ENCODE results near the gene PDGFRB. TPM values are rescaled to one million over a fixed set of nuclear protein-coding genes. Genes with fewer than 3 reads are reported as not detected.

Gene PDGFRB
- total and polyA plus RNA-seq, 7 donors: 14.6 to 56.0 (median 34.0) TPM

DNA sequence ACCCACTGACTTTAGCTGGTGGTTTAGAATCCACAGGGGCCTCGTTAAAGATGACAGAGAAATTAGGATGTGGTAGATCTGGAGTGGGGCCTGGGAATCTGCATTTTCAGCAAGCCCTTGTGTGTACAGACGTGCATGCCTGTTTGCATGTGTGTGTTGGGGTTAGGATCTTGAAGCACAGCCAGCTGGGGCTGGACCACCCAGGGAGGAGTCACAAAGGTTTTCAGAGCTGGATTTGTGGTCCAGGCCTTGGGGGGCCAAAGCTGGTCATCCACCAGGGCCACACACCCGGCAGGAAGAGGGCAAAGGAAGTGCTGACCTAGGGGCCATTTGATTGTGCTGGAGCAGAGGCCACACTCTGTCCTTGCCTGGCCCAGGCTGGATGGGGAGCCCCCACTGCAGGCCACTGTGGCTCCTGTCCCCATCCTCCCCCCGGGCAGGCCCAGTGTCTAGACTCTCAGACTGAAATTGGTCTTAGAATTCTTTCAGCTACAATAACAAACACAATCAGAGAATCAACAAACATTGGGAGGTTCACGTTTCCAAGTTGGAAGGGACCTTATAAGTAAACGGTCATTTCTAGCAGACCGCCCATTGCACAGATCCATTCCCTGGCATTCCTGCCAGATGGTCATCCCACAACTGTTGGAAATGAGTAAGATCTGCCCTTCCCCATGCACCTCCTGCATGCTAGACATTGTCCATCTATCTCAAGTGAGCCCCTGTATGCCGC is 21.3 kb upstream of the PDGFRB start:
- DNase-seq (no peak), ATAC-seq (no peak)
- WGBS, 3 donors: 76 to 79% (median 78%) methylated on average over 8 of the region's 8 CpGs
- H3K27ac ChIP-seq: no peak overlapping the region
- TF ChIP-seq, protein P1, sequence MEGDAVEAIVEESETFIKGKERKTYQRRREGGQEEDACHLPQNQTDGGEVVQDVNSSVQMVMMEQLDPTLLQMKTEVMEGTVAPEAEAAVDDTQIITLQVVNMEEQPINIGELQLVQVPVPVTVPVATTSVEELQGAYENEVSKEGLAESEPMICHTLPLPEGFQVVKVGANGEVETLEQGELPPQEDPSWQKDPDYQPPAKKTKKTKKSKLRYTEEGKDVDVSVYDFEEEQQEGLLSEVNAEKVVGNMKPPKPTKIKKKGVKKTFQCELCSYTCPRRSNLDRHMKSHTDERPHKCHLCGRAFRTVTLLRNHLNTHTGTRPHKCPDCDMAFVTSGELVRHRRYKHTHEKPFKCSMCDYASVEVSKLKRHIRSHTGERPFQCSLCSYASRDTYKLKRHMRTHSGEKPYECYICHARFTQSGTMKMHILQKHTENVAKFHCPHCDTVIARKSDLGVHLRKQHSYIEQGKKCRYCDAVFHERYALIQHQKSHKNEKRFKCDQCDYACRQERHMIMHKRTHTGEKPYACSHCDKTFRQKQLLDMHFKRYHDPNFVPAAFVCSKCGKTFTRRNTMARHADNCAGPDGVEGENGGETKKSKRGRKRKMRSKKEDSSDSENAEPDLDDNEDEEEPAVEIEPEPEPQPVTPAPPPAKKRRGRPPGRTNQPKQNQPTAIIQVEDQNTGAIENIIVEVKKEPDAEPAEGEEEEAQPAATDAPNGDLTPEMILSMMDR (IDR thresholded peaks at IDR 0.05): no peak
- no peak overlapping the region for H3K4me3 ChIP-seq
- H3K9me3 ChIP-seq: no peaks in the 10 kb centered on the region
- no peaks in the 10 kb centered on the region for H3K36me3 ChIP-seq (ENCODE audit: insufficient read depth in 1 of 2, low read depth in 1 of 2)
- H3K27me3 ChIP-seq (ENCODE audit: insufficient read depth in 3 of 3, low read length in 2 of 3): no peaks in the 10 kb centered on the region
- H3K4me1 ChIP-seq: peaks cover 26% of the 10 kb centered on the region
- intact Hi-C loops (cut with DNase I): no loop called here

DNA sequence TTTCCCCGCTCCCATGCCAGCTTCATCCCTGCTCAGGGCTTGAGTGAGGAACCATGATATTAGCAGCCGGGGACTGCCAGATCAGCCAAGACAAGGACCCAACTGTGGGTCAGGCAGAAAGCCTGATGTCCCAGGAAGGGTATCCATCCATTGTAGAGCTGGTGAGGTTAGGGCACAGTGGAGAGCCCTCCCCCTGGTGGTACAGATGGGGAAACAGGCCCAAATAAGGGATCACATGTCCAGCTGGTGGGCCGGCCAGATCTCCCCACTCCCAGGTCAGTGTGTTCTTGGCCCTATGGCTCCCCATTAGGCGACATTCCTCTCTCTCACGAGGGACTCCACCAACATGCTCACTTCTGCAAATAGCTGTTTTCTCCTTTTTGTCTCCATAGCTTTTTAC is 19.9 kb upstream of the PDGFRB start:
- Histone ChIP-seq H3K27ac (no peak overlapping the region), H3K36me3 (ENCODE audit: insufficient read depth in 1 of 2, low read depth in 1 of 2) (no peaks in the 10 kb centered on the region), H3K27me3 (ENCODE audit: insufficient read depth in 3 of 3, low read length in 2 of 3) (no peaks in the 10 kb centered on the region), H3K4me1 (peaks cover 14% of the 10 kb centered on the region), H3K9me3 (no peaks in the 10 kb centered on the region), H3K4me3 (no peak overlapping the region)
- no peak for DNase-seq
- intact Hi-C loops (cut with DNase I): no loop called here
- whole genome bisulfite sequencing, 3 donors: 75 to 79% (median 76%) methylated on average over 5 of the region's 5 CpGs
- TF ChIP-seq, protein P1 (IDR thresholded peaks at IDR 0.05): peak; percentile 11
- no peak for ATAC-seq

GRCh38 chr5:150175076-150175475 is 19.4 kb upstream of the PDGFRB start:
- Histone ChIP-seq H3K27me3 (ENCODE audit: insufficient read depth in 3 of 3, low read length in 2 of 3) (no peaks in the 10 kb centered on the region), H3K4me3 (no peak overlapping the region), H3K27ac (no peak overlapping the region), H3K36me3 (ENCODE audit: insufficient read depth in 1 of 2, low read depth in 1 of 2) (no peaks in the 10 kb centered on the region), H3K9me3 (no peaks in the 10 kb centered on the region), H3K4me1 (peaks cover 10% of the 10 kb centered on the region)
- DNase-seq: no peak
- no peak for ATAC-seq
- 63 to 69% (median 64%) methylated on average over 1 of the region's 1 CpG for WGBS, 3 donors
- TF ChIP-seq, protein P1 (IDR thresholded peaks at IDR 0.05): no peak
- intact Hi-C loops (cut with DNase I): no loop called here

DNA sequence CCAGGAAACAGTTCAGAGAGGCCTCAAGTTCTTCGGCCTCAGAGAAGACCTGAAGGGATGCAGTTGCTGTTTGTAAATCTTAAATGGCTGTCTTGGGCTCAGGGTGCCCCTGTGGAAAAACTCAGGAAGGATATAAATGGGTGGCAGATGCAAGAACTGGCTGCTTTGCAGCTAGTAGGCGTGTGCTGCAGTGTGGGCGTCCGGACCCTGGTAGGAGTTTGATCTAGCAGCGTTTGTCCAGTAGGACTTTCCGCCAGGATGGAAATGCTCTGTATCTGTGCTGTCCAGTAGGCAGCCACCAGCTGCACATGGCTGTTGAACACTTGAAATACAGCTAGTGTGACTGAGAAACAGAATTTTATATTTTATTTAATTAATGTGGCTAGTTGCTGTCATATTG is 18.6 kb upstream of the PDGFRB start:
- 88 to 93% (median 91%) methylated on average over 6 of the region's 6 CpGs for WGBS, 3 donors
- Histone ChIP-seq H3K27me3 (ENCODE audit: insufficient read depth in 3 of 3, low read length in 2 of 3) (no peaks in the 10 kb centered on the region), H3K9me3 (no peaks in the 10 kb centered on the region), H3K36me3 (ENCODE audit: insufficient read depth in 1 of 2, low read depth in 1 of 2) (no peaks in the 10 kb centered on the region), H3K27ac (no peak overlapping the region), H3K4me1 (peaks cover 2% of the 10 kb centered on the region), H3K4me3 (no peak overlapping the region)
- ATAC-seq (no peak), DNase-seq (no peak)
- intact Hi-C loops (cut with DNase I): no loop called here
- TF ChIP-seq, protein P1 (IDR thresholded peaks at IDR 0.05): no peak

- no peaks in the 10 kb centered on the region for H3K36me3 ChIP-seq (ENCODE audit: insufficient read depth in 1 of 2, low read depth in 1 of 2)
- TF ChIP-seq, protein P1 (IDR thresholded peaks at IDR 0.05): no peak
- no peak overlapping the region for H3K4me3 ChIP-seq
- WGBS, 3 donors: 88 to 94% (median 90%) methylated on average over 3 of the region's 3 CpGs
- H3K4me1 ChIP-seq: no peaks in the 10 kb centered on the region
- intact Hi-C loops (cut with DNase I): no loop called here
- no peak for ATAC-seq
- no peak for DNase-seq
- H3K9me3 ChIP-seq: no peaks in the 10 kb centered on the region
- H3K27me3 ChIP-seq (ENCODE audit: insufficient read depth in 3 of 3, low read length in 2 of 3): no peaks in the 10 kb centered on the region
- no peak overlapping the region for H3K27ac ChIP-seq
Measured at GRCh38 chr5:150173161-150173560, 17.5 kb upstream of the PDGFRB start.
